Cardiac muscle cell (in vitro differentiated cells and primary cell): ENCODE results near the gene SETBP1. TPM values are rescaled to one million over a fixed set of nuclear protein-coding genes. Genes with fewer than 3 reads are reported as not detected.
A peak's percentile ranks its signal among the peaks of the same experiment; 100 is the strongest.

ENCODE experiments used
- DNase-seq, 2 donors: peaks; one replicate each; pipeline versions ENCODE4 v3.0.0 to v3.0.0-alpha.2; 2010 to 2017; ENCODE audit warnings: low read depth in 1 of 2, low spot score in 1 of 2
- H3K27ac ChIP-seq: fragments of 200-600 bp; sonication (generic); 2 replicates; pipeline ENCODE4 v1.5.1; 2016
- H3K27me3 ChIP-seq: fragments of 200-600 bp; sonication (generic); 2 replicates; pipeline ENCODE4 v1.6.0; 2016; ENCODE audit warnings: control low read depth
- H3K36me3 ChIP-seq: fragments of 200-600 bp; sonication (generic); 2 replicates; pipeline ENCODE4 v1.5.1; 2016; ENCODE audit warnings: control low read depth
- H3K4me1 ChIP-seq: fragments of 200-600 bp; sonication (generic); 2 replicates; pipeline ENCODE4 v1.8.1; 2017; ENCODE audit warnings: low read depth, mild to moderate bottlenecking, mixed run types
- H3K4me3 ChIP-seq: fragments of 200-600 bp; sonication (generic); 2 replicates; pipeline ENCODE4 v1.5.1; 2016; ENCODE audit warnings: mild to moderate bottlenecking
- H3K9me3 ChIP-seq: fragments of 200-600 bp; sonication (generic); 2 replicates; pipeline ENCODE4 v1.5.1; 2017; ENCODE audit warnings: low read depth, mild to moderate bottlenecking, control low read depth
- CTCF ChIP-seq: IDR thresholded peaks from 2 replicates; pipeline ENCODE4 v1.5.1; 2012; ENCODE audit warnings: low read depth, mild to moderate bottlenecking, low read length
- polyA plus RNA-seq: library from polyadenylated mRNA; unstranded; fragments of >200 nt; fragmentation: Nextera tagmentation; extraction: Ambion mirVana; gene quantifications from 2 replicates; pipeline ENCODE4 v1.2.1, GENCODE V29; 2016
- total RNA-seq: library from RNA; depleted of rRNA; stranded (reverse); fragments of >200 nt; gene quantifications from 2 replicates; pipeline ENCODE4 v1.2.3, GENCODE V29; 2016

SETBP1 gene
- total and polyA plus RNA-seq, 2 experiments from 2014 or later, result 6.3 to 30.6 TPM

- DNase-seq, result peak; percentile 90 to 91
- TF ChIP-seq CTCF, result peak; percentile 62
- Histone ChIP-seq H3K4me3 (peak overlapping the region; percentile 94), H3K4me1 (peaks cover 19% of the 10 kb centered on the region), H3K27ac (peak overlapping the region; percentile 94), H3K27me3 (no peaks in the 10 kb centered on the region), H3K36me3 (no peaks in the 10 kb centered on the region), H3K9me3 (no peaks in the 10 kb centered on the region)
Observed at GRCh38 chr18:44679056-44679913, 1.4 kb upstream of the SETBP1 start.

- no peaks in the 10 kb centered on the region for H3K27me3 ChIP-seq
- peak overlapping the region; percentile 94 for H3K4me3 ChIP-seq
- TF ChIP-seq CTCF, result no peak
- peak overlapping the region; percentile 80 for H3K27ac ChIP-seq
- H3K4me1 ChIP-seq, result peaks cover 19% of the 10 kb centered on the region
- no peaks in the 10 kb centered on the region for H3K36me3 ChIP-seq
- DNase-seq, result peak; percentile 66 to 82
- no peaks in the 10 kb centered on the region for H3K9me3 ChIP-seq
Observed at GRCh38 chr18:44679914-44680272, 795 bp upstream of the SETBP1 start.

- peaks cover 26% of the 10 kb centered on the region for H3K4me1 ChIP-seq
- H3K27me3 ChIP-seq, result no peaks in the 10 kb centered on the region
- DNase-seq, result no peak
- H3K27ac ChIP-seq, result peak overlapping the region; percentile 80
- no peak for TF ChIP-seq CTCF
- H3K9me3 ChIP-seq, result no peaks in the 10 kb centered on the region
- no peaks in the 10 kb centered on the region for H3K36me3 ChIP-seq
- peak overlapping the region; percentile 94 for H3K4me3 ChIP-seq
Observed at GRCh38 chr18:44681076-44681970, 635 bp downstream of the SETBP1 start.

GRCh38 chr18:44682201-44682870, 1.6 kb downstream of the SETBP1 start:
- no peaks in the 10 kb centered on the region for H3K36me3 ChIP-seq
- DNase-seq, result peak in 1 of 2 donors; percentile 38
- H3K9me3 ChIP-seq, result no peaks in the 10 kb centered on the region
- H3K4me1 ChIP-seq, result peaks cover 26% of the 10 kb centered on the region
- TF ChIP-seq CTCF, result no peak
- peak overlapping the region; percentile 94 for H3K4me3 ChIP-seq
- H3K27ac ChIP-seq, result peak overlapping the region; percentile 90
- no peaks in the 10 kb centered on the region for H3K27me3 ChIP-seq

GRCh38 chr18:44682871-44683221, 2.2 kb downstream of the SETBP1 start:
- H3K27ac ChIP-seq, result peak overlapping the region; percentile 90
- H3K36me3 ChIP-seq, result no peaks in the 10 kb centered on the region
- DNase-seq, result peak in 1 of 2 donors; percentile 76

More at GRCh38 chr18:44682871-44683221, 2.2 kb downstream of the SETBP1 start:
- Histone ChIP-seq H3K4me1 (peaks cover 26% of the 10 kb centered on the region), H3K9me3 (no peaks in the 10 kb centered on the region), H3K27me3 (no peaks in the 10 kb centered on the region), H3K4me3 (peak overlapping the region; percentile 94)
- no peak for TF ChIP-seq CTCF
